IMR-90 (cell line): ENCODE results near the gene TNRC6C. TPM values are rescaled to one million over a fixed set of nuclear protein-coding genes. Genes with fewer than 3 reads are reported as not detected.

ENCODE experiments used
- ATAC-seq: fragments of 200-7000 bp; cut with Tn5 transposase; 2 replicates; pipeline ENCODE4 v1.9.1; 2020; ENCODE audit warnings: low read depth, mild to moderate bottlenecking, moderate library complexity
- BruUV-seq: library from RNA; stranded (reverse); fragments of 400-500 nt; replicated peaks from 2 replicates; lab custom pipeline; 2021; lab: Mats Ljungman, UMichigan
- CTCF ChIA-PET: fragments of 300-600 bp; formaldehyde crosslinking; extraction: SDS; loops from one replicate; lab custom pipeline; 2021; ENCODE audit warnings: antibody characterized with exemption; lab: Yijun Ruan, JAX
- POLR2A ChIA-PET: fragments of 300-600 bp; sonication (Branson Sonifier 250); formaldehyde crosslinking; loops from one replicate; lab custom pipeline; 2022; ENCODE audit warnings: antibody characterized with exemption; ENCODE audit not compliant: unreplicated experiment; lab: Charles Lee
- DNase-seq: peaks from one replicate; pipeline ENCODE4 v3.0.0; 2013
- H2AFZ ChIP-seq: replicated peaks from 2 replicates; pipeline ENCODE3; 2013; ENCODE audit warnings: low read length, mild to moderate bottlenecking; ENCODE audit not compliant: poor library complexity
- H2AK5ac ChIP-seq: 2 replicates; pipeline ENCODE4 v1.6.1; 2013; ENCODE audit warnings: low read depth, low read length, inconsistent platforms
- H2AK9ac ChIP-seq: replicated peaks from 2 replicates; pipeline ENCODE3; 2013; ENCODE audit warnings: mild to moderate bottlenecking, low read depth, low read length, moderate library complexity; ENCODE audit not compliant: poor library complexity
- H2BK120ac ChIP-seq: 2 replicates; pipeline ENCODE4 v1.6.1; 2013; ENCODE audit warnings: low read depth, low read length, inconsistent platforms
- H2BK15ac ChIP-seq: 3 replicates; pipeline ENCODE4 v1.6.1; 2013; ENCODE audit warnings: low read depth, low read length, inconsistent platforms
- H2BK20ac ChIP-seq: 2 replicates; pipeline ENCODE4 v1.6.1; 2013; ENCODE audit warnings: low read depth, mild to moderate bottlenecking, inconsistent platforms, low read length, moderate library complexity
- H2BK5ac ChIP-seq: 2 replicates; pipeline ENCODE4 v1.6.1; 2013; ENCODE audit warnings: mild to moderate bottlenecking, low read depth, low read length, inconsistent platforms; ENCODE audit not compliant: poor library complexity, severe bottlenecking
- H3K14ac ChIP-seq: replicated peaks from 2 replicates; pipeline ENCODE4 v1.6.1; 2013; ENCODE audit warnings: low read depth, low read length, inconsistent platforms
- H3K18ac ChIP-seq: 2 replicates; pipeline ENCODE4 v1.6.1; 2013; ENCODE audit warnings: low read depth, low read length, control low read depth
- H3K23ac ChIP-seq: 2 replicates; pipeline ENCODE4 v1.6.1; 2013; ENCODE audit warnings: low read depth, low read length, inconsistent platforms
- H3K27ac ChIP-seq: 2 replicates; pipeline ENCODE4 v1.5.1; 2013; ENCODE audit warnings: mild to moderate bottlenecking, control low read depth, low read length; ENCODE audit not compliant: insufficient read depth
- H3K27me3 ChIP-seq: 2 replicates; pipeline ENCODE4 v1.6.1; 2013; ENCODE audit warnings: low read length; ENCODE audit not compliant: control insufficient read depth, insufficient read depth
- H3K36me3 ChIP-seq: 2 replicates; pipeline ENCODE4 v1.6.1; 2013; ENCODE audit warnings: low read length, mixed read lengths; ENCODE audit not compliant: control insufficient read depth, insufficient read depth
- H3K4ac ChIP-seq: 2 replicates; pipeline ENCODE4 v1.6.1; 2013; ENCODE audit warnings: low read depth, low read length, inconsistent platforms
- H3K4me1 ChIP-seq: 2 replicates; pipeline ENCODE4 v1.6.1; 2013; ENCODE audit warnings: low read length, mixed read lengths; ENCODE audit not compliant: control insufficient read depth, insufficient read depth
- H3K4me2 ChIP-seq: 2 replicates; pipeline ENCODE4 v1.6.1; 2013; ENCODE audit warnings: low read depth, mild to moderate bottlenecking, control low read depth, low read length, moderate library complexity
- H3K4me3 ChIP-seq: 2 replicates; pipeline ENCODE4 v1.5.1; 2013; ENCODE audit warnings: low read depth, mild to moderate bottlenecking, control low read depth, low read length, moderate library complexity; ENCODE audit not compliant: insufficient read depth
- H3K56ac ChIP-seq: 2 replicates; pipeline ENCODE4 v1.6.1; 2013; ENCODE audit warnings: low read length, inconsistent platforms; ENCODE audit not compliant: insufficient read depth; ENCODE audit errors: extremely low read depth
- H3K79me1 ChIP-seq, 2 experiments: 2 replicates each; pipeline ENCODE4 v1.6.1; 2013; ENCODE audit warnings: low read length in 2 of 2, inconsistent platforms in 1 of 2, low read depth in 1 of 2
- H3K9ac ChIP-seq: 2 replicates; pipeline ENCODE4 v1.6.1; 2013; ENCODE audit warnings: low read depth, low read length, control low read depth
- H3K9me1 ChIP-seq: 2 replicates; pipeline ENCODE4 v1.6.1; 2013; ENCODE audit warnings: low read length, inconsistent platforms; ENCODE audit not compliant: insufficient read depth
- H3K9me3 ChIP-seq: 2 replicates; pipeline ENCODE4 v1.6.1; 2013; ENCODE audit warnings: low read length; ENCODE audit not compliant: control insufficient read depth, insufficient read depth
- H4K20me1 ChIP-seq: 2 replicates; pipeline ENCODE4 v1.6.1; 2013; ENCODE audit warnings: low read length, inconsistent platforms; ENCODE audit not compliant: insufficient read depth
- H4K5ac ChIP-seq: 2 replicates; pipeline ENCODE4 v1.6.1; 2013; ENCODE audit warnings: mild to moderate bottlenecking, low read depth, low read length, control low read depth
- H4K8ac ChIP-seq, 2 experiments: 2 replicates each; pipeline ENCODE4 v1.6.1; 2013; ENCODE audit warnings: low read depth in 2 of 2, low read length in 2 of 2, control low read depth in 1 of 2, inconsistent platforms in 1 of 2
- H4K91ac ChIP-seq: 2 replicates; pipeline ENCODE4 v1.6.1; 2013; ENCODE audit warnings: low read depth, low read length, inconsistent platforms; ENCODE audit not compliant: insufficient read depth
- BHLHE40 ChIP-seq: fragments of 150-350 bp; IDR thresholded peaks from 2 replicates; pipeline ENCODE4 v1.6.1; 2016; ENCODE audit warnings: mild to moderate bottlenecking, low read depth, low read length
- CEBPB ChIP-seq: IDR thresholded peaks from 2 replicates; pipeline ENCODE4 v1.6.1; 2012; ENCODE audit warnings: low read depth, low read length, improper control_type of control experiment
- CHD1 ChIP-seq: IDR thresholded peaks from 2 replicates; pipeline ENCODE4 v1.6.1; 2012; ENCODE audit warnings: low read depth, low read length, improper control_type of control experiment
- CTCF ChIP-seq: conservative IDR thresholded peaks from 2 replicates; pipeline ENCODE4 v1.5.1; 2012; ENCODE audit warnings: mild to moderate bottlenecking, low read depth, low read length, improper control_type of control experiment
- ELK1 ChIP-seq: fragments of 150-350 bp; IDR thresholded peaks from 2 replicates; pipeline ENCODE4 v1.6.1; 2016; ENCODE audit warnings: low read depth, mild to moderate bottlenecking, low read length, moderate library complexity, borderline replicate concordance
- FOS ChIP-seq: fragments of 150-350 bp; IDR thresholded peaks from 2 replicates; pipeline ENCODE4 v1.6.1; 2016; ENCODE audit warnings: low read depth, low read length
- MAFK ChIP-seq: IDR thresholded peaks from 2 replicates; pipeline ENCODE4 v1.6.1; 2012; ENCODE audit warnings: low read depth, low read length, improper control_type of control experiment
- MAZ ChIP-seq: IDR thresholded peaks from 2 replicates; pipeline ENCODE4 v1.6.1; 2012; ENCODE audit warnings: low read depth, mild to moderate bottlenecking, low read length, improper control_type of control experiment, moderate library complexity, borderline replicate concordance
- MXI1 ChIP-seq: IDR thresholded peaks from 2 replicates; pipeline ENCODE4 v1.6.1; 2012; ENCODE audit warnings: low read depth, mild to moderate bottlenecking, low read length, moderate library complexity, borderline replicate concordance
- NFE2L2 ChIP-seq: fragments of 150-350 bp; IDR thresholded peaks from 2 replicates; pipeline ENCODE4 v1.6.1; 2016; ENCODE audit warnings: low read depth, mild to moderate bottlenecking, low read length
- POLR2A ChIP-seq: IDR thresholded peaks from 2 replicates; pipeline ENCODE4 v1.6.1; 2012; ENCODE audit warnings: mild to moderate bottlenecking, low read depth, low read length
- RAD21 ChIP-seq: IDR thresholded peaks from 2 replicates; pipeline ENCODE4 v1.6.1; 2012; ENCODE audit warnings: low read length, improper control_type of control experiment
- RCOR1 ChIP-seq: IDR thresholded peaks from 2 replicates; pipeline ENCODE4 v1.6.1; 2012; ENCODE audit warnings: mild to moderate bottlenecking, low read length, improper control_type of control experiment; ENCODE audit not compliant: insufficient replicate concordance
- RFX5 ChIP-seq: IDR thresholded peaks from 2 replicates; pipeline ENCODE4 v1.8.0; 2012; ENCODE audit warnings: low read depth, mild to moderate bottlenecking, low read length, moderate library complexity
- SMC3 ChIP-seq: fragments of 150-350 bp; IDR thresholded peaks from 2 replicates; pipeline ENCODE4 v1.6.1; 2016; ENCODE audit warnings: low read depth, mild to moderate bottlenecking, antibody characterized with exemption, low read length, moderate library complexity
- USF2 ChIP-seq: fragments of 150-350 bp; IDR thresholded peaks from 2 replicates; pipeline ENCODE4 v1.6.1; 2017; ENCODE audit warnings: mild to moderate bottlenecking, antibody characterized with exemption, low read length, low read depth
- WGBS, 2 experiments: methylation state at CpG; one replicate each; pipeline versions ENCODE4 v1.1.5 to v1.1.7; 2013; ENCODE audit warnings: missing lambda C conversion rate in 2 of 2; ENCODE audit not compliant: insufficient read length in 1 of 2; ENCODE audit errors: extremely low coverage in 2 of 2; 5-methylcytosine and 5-hydroxymethylcytosine counted together
- dilution Hi-C: fragments of 300-500 bp; cut with HindIII; formaldehyde crosslinking; loops from one replicate; pipeline ENCODE4 v1.14.3; 2018; ENCODE audit warnings: low sequenced_read_pairs; ENCODE audit not compliant: unreplicated experiment
- in situ Hi-C: fragments of 300-500 bp; cut with MboI; formaldehyde crosslinking; loops from 3 replicates; pipeline ENCODE4 v1.14.3; 2019; ENCODE audit warnings: low sequenced_read_pairs, inconsistent platforms, mixed read lengths
- intact Hi-C: fragments of 100-400 bp; cut with micrococcal nuclease; formaldehyde crosslinking; loops from 2 replicates; pipeline ENCODE4 v1.10.0; 2022
- polyA plus RNA-seq, 3 experiments: library from polyadenylated mRNA; depleted of rRNA; stranded (reverse); fragments of >200 nt; gene quantifications; 2 replicates each; pipeline ENCODE4 v1.2.3, GENCODE V29; 2012; ENCODE audit warnings: low replicate concordance in 1 of 3
- total RNA-seq: library from RNA; depleted of rRNA; stranded (reverse); fragments of >200 nt; gene quantifications from 2 replicates; pipeline ENCODE4 v1.2.3, GENCODE V29; 2012

TNRC6C gene
- total and polyA plus RNA-seq, 2 of the 4 experiments (the other 2 are of a cell fraction), result 1.6 to 2.7 TPM

- Histone ChIP-seq H3K27me3 (peaks cover 47% of the 10 kb centered on the region), H3K9me1 (no peaks in the 10 kb centered on the region), H4K5ac (no peak overlapping the region), H3K56ac (no peak overlapping the region), H4K91ac (no peak overlapping the region), H3K79me1 (no peaks in the 10 kb centered on the region), H4K20me1 (no peaks in the 10 kb centered on the region), H3K23ac (no peak overlapping the region), H2BK20ac (no peak overlapping the region), H2BK15ac (no peak overlapping the region), H3K36me3 (no peaks in the 10 kb centered on the region), H2BK5ac (no peak overlapping the region), H3K4ac (no peak overlapping the region), H3K14ac (no peak overlapping the region), H3K4me1 (no peaks in the 10 kb centered on the region), H2AFZ (no peak overlapping the region), H3K4me2 (no peak overlapping the region), H3K9me3 (no peaks in the 10 kb centered on the region), H3K27ac (no peak overlapping the region), H3K18ac (no peak overlapping the region), H3K9ac (no peak overlapping the region), H2AK9ac (no peak overlapping the region), H4K8ac (no peak overlapping the region), H3K4me3 (no peak overlapping the region), H2AK5ac (no peak overlapping the region), H2BK120ac (no peak overlapping the region)
- ChIA-PET POLR2A (no interaction called here), CTCF (no interaction called here)
- WGBS, 2 experiments, result no CpG with 5 or more reads among the region's 10 CpGs
- no peak for DNase-seq
- intact Hi-C loops, result no loop called here
- no peak for ATAC-seq
- dilution Hi-C loops, result no loop called here
- no TSS peak for BruUV-seq
- TF ChIP-seq CHD1, result no peak
- TF ChIP-seq FOS, result no peak
- TF ChIP-seq MAFK, result no peak
- no peak for TF ChIP-seq BHLHE40
- TF ChIP-seq MAZ, result no peak
- TF ChIP-seq USF2, result no peak
- no peak for TF ChIP-seq ELK1
- no peak for TF ChIP-seq CEBPB
- no peak for TF ChIP-seq MXI1
- TF ChIP-seq CTCF, result no peak
- TF ChIP-seq RFX5, result no peak
- no peak for TF ChIP-seq RAD21
- no peak for TF ChIP-seq RCOR1
- no peak for TF ChIP-seq NFE2L2
- no peak for TF ChIP-seq POLR2A
- no peak for TF ChIP-seq SMC3
- in situ Hi-C loops, result no loop called here
Observed at GRCh38 chr17:77923776-77924513, 34.6 kb upstream of the TNRC6C start.
